Measurements from ENCODE around the gene KPNA6. TPM values are rescaled to one million over a fixed set of nuclear protein-coding genes. Genes with fewer than 3 reads are reported as not detected.

KPNA6 gene
- total and polyA plus RNA-seq, 2 of the 13 experiments (the other 11 are each of a cell fraction or from before 2014, with no cell fraction given): 22.0 to 47.5 TPM

DNA sequence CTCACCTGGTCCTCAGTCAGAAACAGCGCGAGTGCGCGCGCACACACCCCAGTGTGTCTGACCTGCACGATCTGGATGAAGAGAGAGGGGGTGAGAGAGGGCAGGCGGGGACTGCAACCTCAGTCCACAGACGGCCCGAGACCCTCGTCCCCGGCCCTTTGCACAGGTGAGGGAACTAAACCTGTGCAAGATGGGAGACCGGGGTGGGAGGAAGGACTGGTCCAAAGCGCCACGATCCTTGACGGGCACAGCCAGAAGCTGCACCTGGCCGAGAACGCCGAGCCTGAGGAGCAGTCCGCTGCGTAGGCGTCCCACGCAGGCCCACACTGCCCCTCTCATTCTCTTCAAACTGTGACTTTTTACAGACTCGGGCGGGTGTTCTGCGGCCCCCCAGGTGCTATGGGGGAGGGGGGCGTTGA is 97.1 kb downstream of the KPNA6 start:
- CTCF ChIA-PET (ENCODE audit: low intra/inter-chr PET ratio, low total read pairs): no interaction called here
- no peaks in the 10 kb centered on the region for H4K20me1 ChIP-seq (ENCODE audit: insufficient read depth, low read length)
- H3K36me3 ChIP-seq (replicated peaks in 1 of 2; ENCODE audit: control insufficient read depth in 1 of 2, insufficient read depth in 2 of 2, low read length in 2 of 2): no peaks in the 10 kb centered on the region; a peak in 1 of 5 replicates
- H3K9me3 ChIP-seq (ENCODE audit: low read length): no peaks in the 10 kb centered on the region
- POLR2A ChIA-PET: interaction anchor here (1.1 to 2.6 kb wide), 5 partner anchors 8 to 117 kb away, joined by 3 to 11 read pairs (median 5); partner anchors contain the start of gene TXLNA
- in situ Hi-C loops (cut with HindIII; ENCODE audit: extremely low pct_ligation_motif_present, low pct_unique_long_range_greater_than_20kb) (no loop called here), intact Hi-C loops (cut with micrococcal nuclease; ENCODE audit: unreplicated experiment) (no loop called here)
- H3K27me3 ChIP-seq (ENCODE audit: control insufficient read depth in 1 of 2, insufficient read depth in 2 of 2, low read length in 2 of 2): no peaks in the 10 kb centered on the region
- H3K9ac ChIP-seq (ENCODE audit: insufficient read depth, low read depth, low read length): peak overlapping the region; percentile 87
- H3K27ac ChIP-seq (ENCODE audit: extremely low read length, insufficient read depth, low read length): no peak overlapping the region
- WGBS (ENCODE audit: low lambda C conversion rate): 66% methylated on average over 13 of the region's 26 CpGs
- H3K4me3 ChIP-seq (replicated peaks in 1 of 3; ENCODE audit: insufficient read depth in 1 of 3, low read depth in 2 of 3, low read length in 3 of 3): peak overlapping the region; percentile 53 to 93 (median 86); a peak in 5 of 6 replicates
- FAIRE-seq (no peak), DNase-seq (ENCODE audit: low spot score) (no peak), ATAC-seq (no peak)
- H3K4me1 ChIP-seq (ENCODE audit: insufficient read depth, low read length): peaks cover 26% of the 10 kb centered on the region
- no peak overlapping the region for H2AFZ ChIP-seq (ENCODE audit: low read length)
- no peaks in the 10 kb centered on the region for H3K79me2 ChIP-seq (ENCODE audit: insufficient read depth, low read length)
- peak overlapping the region; percentile 85 for H3K4me2 ChIP-seq (ENCODE audit: low read depth, low read length)
- BruUV-seq (replicated peaks): no TSS peak
- no peak for TF ChIP-seq PHF20 (CRISPR knock-in tag; IDR thresholded peaks at IDR 0.05)
- 0 out of 2 replicates have a peak, but pooled peaks have one; percentile 13 for TF ChIP-seq RXRA (CRISPR knock-in tag; IDR thresholded peaks at IDR 0.05)
- TF ChIP-seq NONO (IDR thresholded peaks at IDR 0.05): no peak
- no peak for TF ChIP-seq NONO (CRISPR knock-in tag; conservative IDR thresholded peaks at IDR 0.05)
- peak; percentile 68; the same call in 1 of the 2 replicates for TF ChIP-seq ZBTB38 (CRISPR knock-in tag; IDR thresholded peaks at IDR 0.05)
- TF ChIP-seq ZNF768 (CRISPR knock-in tag; IDR thresholded peaks at IDR 0.05): 0 out of 2 replicates have a peak, but pooled peaks have one; percentile 5
- TF ChIP-seq ZBTB7A (CRISPR knock-in tag; IDR thresholded peaks at IDR 0.05): 0 out of 2 replicates have a peak, but pooled peaks have one; percentile 23
- TF ChIP-seq REPIN1 (CRISPR knock-in tag; IDR thresholded peaks at IDR 0.05; ENCODE audit: borderline replicate concordance, low read depth): no peak
- TF ChIP-seq STAT5B (CRISPR knock-in tag; IDR thresholded peaks at IDR 0.05): no peak
- peak; percentile 8 for TF ChIP-seq XRCC5 (optimal IDR thresholded peaks at IDR 0.05; ENCODE audit: low read length)
- no peak for TF ChIP-seq HMGA1 (CRISPR knock-in tag; conservative IDR thresholded peaks at IDR 0.05)
- TF ChIP-seq BORCS8-MEF2B (CRISPR knock-in tag; IDR thresholded peaks at IDR 0.05): no peak
- no peak for TF ChIP-seq ZNF3 (CRISPR knock-in tag; IDR thresholded peaks at IDR 0.05)
- TF ChIP-seq AGO2 (optimal IDR thresholded peaks at IDR 0.05; ENCODE audit: low read depth, low read length): peak; percentile 15
